ENCODE results near the gene AP5S1. TPM values are rescaled to one million over a fixed set of nuclear protein-coding genes. Genes with fewer than 3 reads are reported as not detected.
A peak's percentile ranks its signal among the peaks of the same experiment; 100 is the strongest.

AP5S1 gene
- total RNA-seq, 1 experiment from 2014 or later, result 24.6 TPM

DNA sequence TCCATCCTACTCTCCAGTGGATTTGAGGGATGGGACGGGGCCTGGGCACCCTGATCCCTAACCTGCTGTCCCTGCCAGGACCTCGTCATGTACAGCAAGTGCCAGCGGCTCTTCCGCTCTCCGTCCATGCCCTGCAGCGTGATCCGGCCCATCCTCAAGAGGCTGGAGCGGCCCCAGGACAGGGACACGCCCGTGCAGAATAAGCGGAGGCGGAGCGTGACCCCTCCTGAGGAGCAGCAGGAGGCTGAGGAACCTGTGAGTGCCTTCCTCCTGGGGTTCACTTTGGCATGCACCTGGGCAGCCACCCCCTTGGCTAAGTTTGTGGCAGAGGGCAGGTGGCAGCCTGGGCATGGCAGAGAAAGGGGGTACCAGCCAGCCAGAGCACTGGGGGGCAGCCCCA, 18.5 kb upstream of the AP5S1 start:
- DNase-seq, result no peak
- H3K27me3 ChIP-seq, result no peaks in the 10 kb centered on the region
- peaks cover 56% of the 10 kb centered on the region for H3K36me3 ChIP-seq
- H3K4me3 ChIP-seq, result no peak overlapping the region
- H3K9me3 ChIP-seq, result no peaks in the 10 kb centered on the region

- H3K36me3 ChIP-seq, result peaks cover 53% of the 10 kb centered on the region
These were observed 17.7 kb upstream of the AP5S1 start for GRCh38 chr20:3802524-3803239.

DNA sequence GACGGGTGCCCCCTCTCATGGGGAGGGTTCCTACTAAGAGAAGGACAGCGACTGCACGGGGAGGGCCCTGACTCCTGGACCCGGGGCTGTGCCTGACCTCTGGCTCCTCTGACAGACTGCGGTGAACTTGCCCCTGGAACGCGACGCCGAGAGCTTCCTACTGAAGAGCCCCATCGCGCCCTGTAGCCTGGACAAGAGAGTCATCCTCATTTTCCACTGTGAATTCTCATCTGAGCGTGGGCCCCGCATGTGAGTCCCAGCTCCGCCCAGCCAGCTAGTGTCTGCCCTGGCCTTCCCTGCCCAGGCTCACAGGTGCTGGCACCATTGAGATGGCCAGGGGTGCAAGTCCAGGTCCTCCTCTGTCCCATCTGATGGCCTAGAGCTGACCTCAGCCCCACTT, 17.1 kb upstream of the AP5S1 start:
- no peaks in the 10 kb centered on the region for H3K9me3 ChIP-seq
- no peaks in the 10 kb centered on the region for H3K27me3 ChIP-seq
- no peak overlapping the region for H3K4me3 ChIP-seq
- H3K36me3 ChIP-seq, result peaks cover 51% of the 10 kb centered on the region
- DNase-seq, result no peak

More at GRCh38 chr20:3802524-3803239, 17.7 kb upstream of the AP5S1 start:
- DNase-seq, result no peak
- Histone ChIP-seq H3K27me3 (no peaks in the 10 kb centered on the region), H3K9me3 (no peaks in the 10 kb centered on the region), H3K4me3 (no peak overlapping the region)

- Histone ChIP-seq H3K27me3 (no peaks in the 10 kb centered on the region), H3K9me3 (no peaks in the 10 kb centered on the region), H3K4me3 (no peak overlapping the region), H3K36me3 (peaks cover 46% of the 10 kb centered on the region)
- DNase-seq, result no peak
These were observed 16.5 kb upstream of the AP5S1 start for GRCh38 chr20:3803854-3804253.

- no peak overlapping the region for H3K4me3 ChIP-seq
- peaks cover 41% of the 10 kb centered on the region for H3K36me3 ChIP-seq
- no peaks in the 10 kb centered on the region for H3K27me3 ChIP-seq
- no peak for DNase-seq
- no peaks in the 10 kb centered on the region for H3K9me3 ChIP-seq
These were observed 16.0 kb upstream of the AP5S1 start for GRCh38 chr20:3804254-3804751.

GRCh38 chr20:3804781-3805180, 15.6 kb upstream of the AP5S1 start:
- Histone ChIP-seq H3K36me3 (peaks cover 41% of the 10 kb centered on the region), H3K27me3 (no peaks in the 10 kb centered on the region), H3K9me3 (no peaks in the 10 kb centered on the region), H3K4me3 (no peak overlapping the region)
- no peak for DNase-seq

- DNase-seq, result no peak
These were observed 11.8 kb upstream of the AP5S1 start for GRCh38 chr20:3808544-3808943.

GRCh38 chr20:3811467-3812258, 8.7 kb upstream of the AP5S1 start:
- H3K9me3 ChIP-seq, result no peaks in the 10 kb centered on the region
- H3K36me3 ChIP-seq, result no peaks in the 10 kb centered on the region
- H3K27me3 ChIP-seq, result no peaks in the 10 kb centered on the region
- H3K4me3 ChIP-seq, result peak overlapping the region; percentile 36
- DNase-seq, result peak; percentile 97

More at GRCh38 chr20:3808544-3808943, 11.8 kb upstream of the AP5S1 start:
- Histone ChIP-seq H3K9me3 (no peaks in the 10 kb centered on the region), H3K27me3 (no peaks in the 10 kb centered on the region), H3K36me3 (peaks cover 21% of the 10 kb centered on the region), H3K4me3 (0 out of 2 replicates have a peak overlapping the region, but pooled peaks have one; percentile 1)

DNA sequence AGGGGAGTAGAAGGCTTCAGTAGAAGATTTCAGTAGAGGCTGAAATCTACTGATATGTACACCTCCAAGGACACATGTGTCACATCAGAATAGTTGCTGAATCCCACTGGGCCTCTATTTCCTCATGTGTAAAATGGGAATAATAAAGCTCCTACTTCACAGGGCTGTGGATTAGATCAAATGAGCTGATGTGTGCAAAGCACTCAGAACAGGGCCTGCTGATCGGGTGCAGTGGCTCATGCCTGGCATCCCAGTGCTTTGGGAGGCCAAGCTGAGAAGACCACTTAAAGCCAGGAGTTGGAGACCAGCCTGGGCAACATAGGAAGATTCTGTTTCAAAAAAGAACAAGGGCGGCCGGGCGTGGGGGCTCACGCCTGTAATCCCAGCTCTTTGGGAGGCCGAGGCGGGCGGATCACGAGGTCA, 8.1 kb upstream of the AP5S1 start:
- Histone ChIP-seq H3K36me3 (no peaks in the 10 kb centered on the region), H3K27me3 (no peaks in the 10 kb centered on the region), H3K4me3 (no peak overlapping the region), H3K9me3 (no peaks in the 10 kb centered on the region)
- no peak for DNase-seq

GRCh38 chr20:3812975-3813847, 7.1 kb upstream of the AP5S1 start:
- Histone ChIP-seq H3K36me3 (no peaks in the 10 kb centered on the region), H3K27me3 (no peaks in the 10 kb centered on the region), H3K4me3 (no peak overlapping the region), H3K9me3 (no peaks in the 10 kb centered on the region)
- DNase-seq, result no peak

DNA sequence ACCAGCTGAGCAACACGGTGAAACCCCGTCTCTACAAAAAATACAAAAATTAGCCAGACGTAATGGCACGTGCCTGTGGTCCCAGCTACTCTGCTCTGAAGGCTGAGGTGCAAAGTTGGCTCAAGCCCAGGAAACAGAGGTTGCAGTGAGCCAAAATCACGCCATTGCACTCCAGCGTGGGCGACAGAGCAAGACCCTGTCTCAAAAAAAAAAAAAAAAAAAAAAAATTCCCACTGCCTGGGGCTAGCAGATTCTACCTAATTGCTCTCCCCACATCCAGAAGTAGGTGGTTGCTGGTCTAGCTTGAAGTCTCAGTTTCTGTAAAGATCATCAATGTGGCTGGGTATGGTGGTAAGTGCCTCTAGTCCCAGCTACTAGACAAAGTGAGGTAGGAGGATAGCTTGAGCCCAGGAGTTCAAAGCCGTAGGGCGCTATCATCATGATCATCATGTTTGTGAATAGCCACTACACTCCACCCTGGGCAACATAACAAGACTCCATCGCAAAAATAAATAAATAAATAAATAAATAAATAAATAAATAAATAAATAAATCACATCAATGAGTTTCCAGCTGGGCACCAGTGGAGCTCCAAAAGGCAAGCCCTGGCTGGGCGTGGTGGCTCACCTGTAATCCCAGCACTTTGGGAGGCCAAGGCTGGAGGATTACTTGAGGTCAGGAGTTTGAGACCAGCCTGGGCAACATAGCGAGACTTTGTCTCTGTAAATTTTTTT, 6.3 kb upstream of the AP5S1 start:
- no peak for DNase-seq
- Histone ChIP-seq H3K9me3 (no peaks in the 10 kb centered on the region), H3K36me3 (no peaks in the 10 kb centered on the region), H3K27me3 (no peaks in the 10 kb centered on the region), H3K4me3 (no peak overlapping the region)

DNA sequence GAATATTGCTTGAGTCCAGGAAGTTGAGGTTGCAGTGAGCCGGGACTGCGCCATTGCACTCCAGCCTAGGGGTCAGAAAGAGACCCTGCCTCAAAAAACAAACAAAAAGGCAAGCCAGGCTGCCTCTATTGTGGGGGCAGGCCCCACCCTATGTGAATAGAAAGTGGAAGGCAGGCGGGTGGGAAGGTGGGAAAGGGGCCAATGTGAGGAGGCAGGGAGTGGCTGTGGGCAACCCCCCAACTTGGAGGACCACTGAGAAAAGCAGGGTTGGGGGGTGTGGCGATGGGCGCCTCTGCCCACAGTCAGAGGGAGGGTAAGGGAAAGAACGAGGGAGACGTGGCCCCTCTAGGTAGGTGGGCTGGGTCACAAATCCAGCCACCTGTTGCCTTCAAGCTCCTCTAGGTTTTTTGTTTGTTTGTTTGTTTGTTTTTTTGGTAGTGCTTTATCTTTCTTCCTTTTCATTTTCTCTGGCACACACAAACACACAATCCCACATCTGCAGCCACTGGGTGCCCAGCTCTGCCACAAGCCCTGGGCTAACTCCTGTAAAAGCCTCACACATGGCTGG, 5.3 kb upstream of the AP5S1 start:
- Histone ChIP-seq H3K36me3 (no peaks in the 10 kb centered on the region), H3K9me3 (no peaks in the 10 kb centered on the region), H3K27me3 (no peaks in the 10 kb centered on the region), H3K4me3 (no peak overlapping the region)
- no peak for DNase-seq

GRCh38 chr20:3815703-3816315, 4.5 kb upstream of the AP5S1 start:
- Histone ChIP-seq H3K9me3 (no peaks in the 10 kb centered on the region), H3K27me3 (no peaks in the 10 kb centered on the region), H3K4me3 (no peak overlapping the region), H3K36me3 (no peaks in the 10 kb centered on the region)
- DNase-seq, result no peak

DNA sequence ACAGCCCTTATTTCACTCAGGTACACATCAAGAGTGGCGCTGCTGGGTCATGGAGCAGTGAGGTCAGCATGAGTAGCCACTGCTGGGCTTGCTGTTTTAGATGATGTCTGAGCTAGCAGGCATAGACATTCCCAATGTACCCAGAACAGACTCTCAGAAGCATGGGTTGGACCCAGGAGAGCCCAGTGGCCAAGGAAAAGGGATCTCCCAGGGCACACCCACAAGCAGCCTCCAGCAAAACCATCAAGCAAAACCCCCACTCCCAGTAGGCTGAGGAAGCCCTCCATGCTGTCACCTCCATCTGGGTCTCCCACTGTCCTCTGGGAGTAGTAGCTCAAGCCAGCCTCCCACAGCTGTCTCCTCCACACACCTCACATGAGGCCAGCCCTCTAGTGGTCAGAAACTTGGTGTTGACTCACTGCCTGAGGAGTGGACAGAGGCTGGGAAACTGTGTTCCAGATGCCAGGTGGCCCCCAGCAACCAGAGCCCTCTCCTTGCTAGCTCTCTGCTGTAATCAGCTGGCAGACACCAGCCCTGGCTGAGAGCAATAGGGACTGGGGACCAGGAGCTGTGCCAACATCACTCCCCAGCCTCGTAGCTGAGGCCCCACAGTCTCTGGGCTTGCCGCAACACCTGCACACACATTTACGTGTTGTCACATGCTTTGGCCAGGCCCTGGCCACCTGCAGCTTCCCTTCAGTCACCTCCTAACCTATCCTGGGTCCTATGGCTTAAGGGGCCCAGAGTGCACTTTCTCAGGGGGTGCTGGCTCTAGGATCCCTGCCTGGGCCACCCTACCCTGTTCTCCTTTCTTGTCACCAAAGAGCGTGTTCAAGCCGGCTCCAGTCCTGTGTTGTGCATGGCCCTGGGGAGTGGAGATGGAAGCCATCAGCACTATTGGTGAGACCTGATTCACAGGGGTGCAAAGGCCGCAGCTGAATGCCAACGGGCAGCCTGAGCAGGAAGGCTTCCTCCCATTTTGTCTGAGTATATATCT, 1.9 kb upstream of the AP5S1 start:
- no peak overlapping the region for H3K4me3 ChIP-seq
- DNase-seq, result peak; percentile 75
- no peaks in the 10 kb centered on the region for H3K27me3 ChIP-seq
- no peaks in the 10 kb centered on the region for H3K9me3 ChIP-seq
- H3K36me3 ChIP-seq, result peaks cover 10% of the 10 kb centered on the region; the same call in 1 of the 2 replicates
